ENCODE measurements around the gene CLEC18A.

DNA sequence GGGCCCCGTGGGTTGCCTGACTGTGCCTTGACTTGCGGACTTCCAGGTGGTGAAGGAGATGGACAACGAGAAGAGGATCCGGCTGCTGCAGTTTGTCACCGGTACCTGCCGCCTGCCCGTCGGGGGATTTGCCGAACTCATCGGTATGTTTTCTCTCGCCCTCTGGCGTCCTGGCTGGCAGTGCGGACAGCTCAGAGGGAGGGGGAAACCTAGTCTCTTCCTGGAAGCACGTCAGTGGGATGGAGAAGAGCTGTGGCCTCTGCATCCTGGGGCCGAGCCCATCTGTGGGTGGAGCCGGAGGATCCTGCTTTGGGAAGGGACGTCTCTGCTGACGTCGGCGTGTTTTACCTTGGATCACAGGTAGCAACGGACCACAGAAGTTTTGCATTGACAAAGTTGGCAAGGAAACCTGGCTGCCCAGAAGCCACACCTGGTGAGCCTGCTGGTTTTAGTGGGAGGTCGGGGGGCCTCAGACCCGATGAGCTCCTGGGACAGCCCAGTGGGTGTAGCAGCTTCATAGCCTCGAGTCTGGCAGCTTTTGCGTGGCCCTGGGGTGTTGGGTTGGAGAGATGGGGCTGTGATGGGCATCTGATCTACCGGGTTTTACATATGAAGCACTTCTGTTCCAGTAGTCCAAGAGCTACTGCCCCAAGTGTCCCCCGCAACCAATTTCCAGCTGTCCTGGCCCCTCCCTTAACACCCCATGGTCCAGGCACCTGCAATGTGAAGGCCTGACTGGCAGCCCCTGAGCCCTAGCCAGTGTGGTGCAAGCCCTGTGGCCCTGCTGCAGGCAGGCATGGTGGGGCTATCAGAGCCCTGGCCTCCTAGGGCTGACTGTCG is 11.9 kb upstream of the CLEC18A start:
- TF ChIP-seq, protein P1, sequence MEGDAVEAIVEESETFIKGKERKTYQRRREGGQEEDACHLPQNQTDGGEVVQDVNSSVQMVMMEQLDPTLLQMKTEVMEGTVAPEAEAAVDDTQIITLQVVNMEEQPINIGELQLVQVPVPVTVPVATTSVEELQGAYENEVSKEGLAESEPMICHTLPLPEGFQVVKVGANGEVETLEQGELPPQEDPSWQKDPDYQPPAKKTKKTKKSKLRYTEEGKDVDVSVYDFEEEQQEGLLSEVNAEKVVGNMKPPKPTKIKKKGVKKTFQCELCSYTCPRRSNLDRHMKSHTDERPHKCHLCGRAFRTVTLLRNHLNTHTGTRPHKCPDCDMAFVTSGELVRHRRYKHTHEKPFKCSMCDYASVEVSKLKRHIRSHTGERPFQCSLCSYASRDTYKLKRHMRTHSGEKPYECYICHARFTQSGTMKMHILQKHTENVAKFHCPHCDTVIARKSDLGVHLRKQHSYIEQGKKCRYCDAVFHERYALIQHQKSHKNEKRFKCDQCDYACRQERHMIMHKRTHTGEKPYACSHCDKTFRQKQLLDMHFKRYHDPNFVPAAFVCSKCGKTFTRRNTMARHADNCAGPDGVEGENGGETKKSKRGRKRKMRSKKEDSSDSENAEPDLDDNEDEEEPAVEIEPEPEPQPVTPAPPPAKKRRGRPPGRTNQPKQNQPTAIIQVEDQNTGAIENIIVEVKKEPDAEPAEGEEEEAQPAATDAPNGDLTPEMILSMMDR (IDR thresholded peaks at IDR 0.05), result no peak
- no peak for TF ChIP-seq EZH2 (IDR thresholded peaks at IDR 0.05; ENCODE audit: borderline replicate concordance, insufficient read depth, low read depth, low read length, poor library complexity, severe bottlenecking)

Data from B cell (primary cell).